GM18951 (cell line): ENCODE measurements around the gene SHC4.

Experiments used
- POLR2A ChIP-seq: IDR thresholded peaks from 4 replicates; pipeline ENCODE4 v1.6.1; 2011; ENCODE audit warnings: mild to moderate bottlenecking; ENCODE audit not compliant: insufficient read length, insufficient read depth; ENCODE audit errors: extremely low read depth
- in situ Hi-C: fragments of 300-500 bp; cut with MboI; formaldehyde crosslinking; loops from one replicate; pipeline ENCODE4 v1.12.0; 2022; ENCODE audit warnings: low sequenced_read_pairs, mixed read lengths, inconsistent platforms; ENCODE audit not compliant: unreplicated experiment

The SHC4 gene

DNA sequence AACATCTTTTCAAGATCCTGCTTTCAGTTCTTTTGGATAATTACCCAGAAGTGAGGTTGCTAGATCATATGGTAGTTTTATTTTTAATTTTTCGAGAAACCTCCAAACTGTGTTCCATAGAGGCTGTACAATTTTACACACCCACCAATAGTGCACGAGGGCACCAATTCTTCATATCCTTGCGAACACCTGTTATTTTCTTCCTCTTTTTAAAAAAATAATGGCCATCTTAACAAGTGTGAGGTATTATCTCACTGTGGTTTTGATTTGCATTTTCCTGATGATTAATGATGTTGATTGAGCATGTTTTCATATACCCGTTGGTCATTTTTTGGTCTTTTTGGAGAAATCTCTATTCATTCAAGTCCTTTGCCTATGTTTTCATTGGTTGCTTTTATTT lies 135.2 kb downstream of the SHC4 start:
- no peak for TF ChIP-seq POLR2A

DNA sequence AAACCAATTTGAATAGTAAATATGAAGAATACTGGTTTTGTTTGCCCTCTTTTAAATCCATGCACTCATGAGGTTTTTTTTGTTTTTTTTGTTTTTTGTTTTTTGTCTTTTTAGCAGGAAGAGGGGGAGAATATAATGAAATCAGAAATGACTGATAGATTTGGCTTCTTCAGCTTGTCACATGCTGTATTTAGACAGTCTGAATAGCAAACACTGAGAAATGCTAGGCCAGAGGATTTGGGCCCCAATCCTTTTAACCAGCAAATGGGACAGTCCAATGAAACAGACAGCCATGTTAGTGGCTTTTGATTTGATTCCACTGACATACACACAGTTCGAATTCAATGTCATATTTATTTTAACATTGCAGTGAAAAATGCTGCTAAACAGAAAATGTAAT lies 138.6 kb downstream of the SHC4 start:
- in situ Hi-C loops, result no loop called here
- no peak for TF ChIP-seq POLR2A

More for the DNA sequence above, 135.2 kb downstream of the SHC4 start:
- in situ Hi-C loops, result no loop called here

GRCh38 chr15:48823706-48824105 lies 140.0 kb downstream of the SHC4 start:
- TF ChIP-seq POLR2A, result no peak
- in situ Hi-C loops, result loop anchor here (25.0 kb wide), 1 partner anchor 461 kb away; no protein-coding TSS in a partner anchor

DNA sequence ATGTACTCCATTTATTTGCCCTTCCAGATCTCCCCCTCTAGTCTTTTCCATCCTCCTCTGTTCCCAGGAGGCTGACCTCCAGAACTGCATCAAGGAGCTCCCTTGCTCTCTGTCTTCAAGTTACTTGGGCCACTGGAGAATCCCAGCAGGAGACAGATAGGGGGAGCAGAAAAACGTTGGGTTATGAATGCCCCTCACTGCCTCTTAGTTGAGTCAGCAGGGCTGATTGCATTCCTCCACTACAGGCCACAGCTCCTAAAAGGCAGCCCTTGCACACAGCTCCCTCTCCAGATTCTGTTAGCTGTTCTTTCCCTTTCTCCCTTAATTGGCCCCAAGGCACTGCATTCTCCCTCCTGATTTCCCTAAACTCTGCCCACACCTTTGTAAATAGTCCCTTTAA lies 140.5 kb downstream of the SHC4 start:
- in situ Hi-C loops, result loop anchor here (25.0 kb wide), 1 partner anchor 461 kb away; no protein-coding TSS in a partner anchor
- TF ChIP-seq POLR2A, result no peak

- no peak for TF ChIP-seq POLR2A
- in situ Hi-C loops, result loop anchor here (25.0 kb wide), 1 partner anchor 452 kb away; no protein-coding TSS in a partner anchor
These were observed 149.4 kb downstream of the SHC4 start for GRCh38 chr15:48814286-48814685.

DNA sequence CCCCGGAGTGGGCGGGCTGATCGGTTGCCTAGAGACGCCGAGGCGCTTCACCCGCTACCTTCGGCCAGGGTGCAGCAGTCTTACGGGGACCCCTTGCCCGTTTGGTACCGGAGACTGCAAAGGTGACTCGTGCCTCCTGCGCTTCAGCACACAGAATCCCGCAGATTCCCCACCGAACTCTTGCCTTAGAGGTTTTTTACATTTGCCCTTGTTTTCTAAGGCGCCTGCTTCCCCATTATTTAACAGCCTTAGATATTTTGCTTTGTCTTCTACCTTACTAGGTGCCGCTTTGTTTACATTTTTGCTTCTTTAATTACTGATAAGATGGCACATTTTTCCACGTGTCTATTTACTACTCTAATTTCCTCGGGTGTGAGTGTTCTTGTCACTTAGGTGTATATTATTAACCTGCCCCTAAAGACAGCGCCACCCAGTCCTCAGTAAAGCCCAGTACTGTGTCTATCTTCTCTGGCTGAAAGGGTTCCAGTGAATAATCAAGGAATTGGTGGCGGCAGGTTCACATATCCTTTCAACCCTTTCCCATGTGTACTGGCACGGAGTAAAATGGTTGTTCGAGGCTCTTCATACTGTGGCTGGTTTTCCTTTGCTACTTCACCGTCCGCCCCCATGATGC lies 152.3 kb downstream of the SHC4 start:
- no peak for TF ChIP-seq POLR2A
- in situ Hi-C loops, result loop anchor here (25.0 kb wide), 1 partner anchor 449 kb away; no protein-coding TSS in a partner anchor

DNA sequence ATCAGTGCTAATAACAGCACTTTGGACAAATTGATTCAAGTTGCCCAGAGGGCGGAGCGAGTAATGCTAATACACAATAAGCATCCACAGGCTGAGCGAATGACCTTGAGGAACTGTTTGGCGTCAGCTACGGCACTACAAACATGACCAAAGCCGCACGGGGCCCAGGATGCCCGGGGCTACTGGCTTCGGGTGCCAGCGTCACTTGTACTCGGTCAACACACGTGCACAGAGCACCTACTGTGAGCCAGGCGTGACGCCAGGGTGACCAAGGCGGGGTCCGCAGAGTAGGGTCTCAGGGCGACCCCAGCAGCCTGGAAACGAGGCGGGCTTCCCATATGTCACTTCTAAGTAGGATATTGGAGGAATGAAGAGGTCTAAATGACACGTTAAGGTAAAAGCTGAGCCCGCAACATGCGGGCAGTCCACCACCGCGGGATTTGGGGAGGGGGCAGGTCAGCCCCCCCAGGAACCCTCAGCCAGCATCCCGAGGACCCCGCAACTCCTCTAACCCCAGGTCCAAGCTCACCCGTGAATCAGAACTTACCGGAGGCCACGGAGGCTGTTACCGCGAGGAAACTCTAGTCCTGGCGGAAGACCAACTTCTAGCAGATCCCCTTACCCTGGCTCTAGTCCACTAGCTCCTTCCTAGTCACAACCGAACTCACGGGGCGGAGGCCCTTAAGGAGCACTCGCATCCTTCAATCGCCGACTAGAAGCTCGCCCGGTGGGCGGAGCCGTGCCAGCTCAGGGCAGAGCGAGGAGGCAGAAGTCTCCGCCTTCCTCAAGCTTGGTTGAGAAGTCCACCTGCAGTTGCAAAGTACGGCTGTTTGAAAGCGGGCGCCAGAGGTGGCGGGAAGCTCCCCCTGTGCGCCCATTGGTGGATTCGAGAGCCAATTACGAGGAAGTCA lies 153.1 kb downstream of the SHC4 start, which contains the start of gene CEP152:
TSS of gene CEP152 (minus strand) at position 656 of the 911 bp plus-strand sequence. CDS start 5,420 bp downstream, outside the sequence.
- in situ Hi-C loops, result loop anchor here (25.0 kb wide), 1 partner anchor 448 kb away; no protein-coding TSS in a partner anchor
- TF ChIP-seq POLR2A, result peak; percentile 71

DNA sequence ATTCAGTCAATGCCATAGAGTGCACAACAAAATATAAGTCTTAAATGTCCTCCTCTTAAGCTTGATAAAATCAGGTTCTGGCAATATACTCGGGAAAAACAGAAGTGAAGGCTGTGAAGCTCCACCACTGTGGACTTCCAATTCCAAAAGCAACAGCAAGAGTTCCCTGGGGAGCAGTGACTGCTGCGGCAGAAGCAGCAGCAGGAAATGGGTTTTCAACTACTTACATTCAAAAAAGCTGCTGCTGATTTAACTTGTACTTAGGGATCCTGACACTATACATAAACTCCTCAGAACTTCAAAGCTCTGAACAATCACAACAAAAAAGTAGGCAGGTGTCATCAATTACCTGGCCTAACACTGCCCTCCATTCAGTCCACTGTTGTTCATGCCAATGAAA lies 157.6 kb downstream of the SHC4 start:
- in situ Hi-C loops, result loop anchor here (25.0 kb wide), 1 partner anchor 444 kb away; no protein-coding TSS in a partner anchor
- TF ChIP-seq POLR2A, result no peak

DNA sequence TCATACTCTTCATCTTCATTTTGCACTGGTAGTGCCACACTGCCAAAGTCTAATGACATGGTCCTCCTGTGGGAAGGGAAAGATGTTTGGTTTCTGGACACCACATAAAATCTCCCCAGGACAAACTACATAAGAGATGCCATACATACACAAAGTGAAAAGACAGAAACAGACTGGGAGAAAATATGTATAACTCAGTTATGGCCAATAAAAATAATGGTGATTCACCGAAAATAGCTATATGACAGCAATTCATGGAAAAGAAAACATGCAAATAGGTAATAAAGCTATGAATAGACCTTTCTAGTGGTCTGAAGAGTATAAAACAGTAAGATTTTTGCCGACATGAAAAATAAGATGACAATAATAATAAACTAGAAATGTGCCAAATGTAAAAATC lies 158.1 kb downstream of the SHC4 start:
- in situ Hi-C loops, result loop anchor here (25.0 kb wide), 1 partner anchor 443 kb away; no protein-coding TSS in a partner anchor
- TF ChIP-seq POLR2A, result no peak

GRCh38 chr15:48803877-48804276 lies 159.8 kb downstream of the SHC4 start:
- TF ChIP-seq POLR2A, result no peak
- in situ Hi-C loops, result loop anchor here (25.0 kb wide), 1 partner anchor 442 kb away; no protein-coding TSS in a partner anchor

DNA sequence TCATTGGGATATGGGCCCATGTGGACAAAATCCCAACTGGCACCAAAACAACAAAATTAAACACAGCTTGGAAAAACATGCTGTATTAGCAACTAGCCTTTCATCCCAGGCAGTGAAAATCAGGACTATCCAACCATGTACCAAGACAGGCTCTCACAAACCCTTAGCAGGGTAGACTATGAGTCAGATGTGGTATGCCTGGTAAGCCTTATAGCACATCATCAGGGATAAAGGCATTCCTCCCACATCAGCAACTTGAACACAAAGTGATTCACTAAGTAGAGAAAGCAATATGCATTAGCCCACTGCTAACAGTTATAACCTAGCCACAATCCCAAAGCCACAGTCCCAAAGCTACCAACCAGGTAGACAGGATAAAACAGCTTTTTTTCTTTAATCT lies 160.9 kb downstream of the SHC4 start:
- no peak for TF ChIP-seq POLR2A
- in situ Hi-C loops, result loop anchor here (25.0 kb wide), 1 partner anchor 441 kb away; no protein-coding TSS in a partner anchor

DNA sequence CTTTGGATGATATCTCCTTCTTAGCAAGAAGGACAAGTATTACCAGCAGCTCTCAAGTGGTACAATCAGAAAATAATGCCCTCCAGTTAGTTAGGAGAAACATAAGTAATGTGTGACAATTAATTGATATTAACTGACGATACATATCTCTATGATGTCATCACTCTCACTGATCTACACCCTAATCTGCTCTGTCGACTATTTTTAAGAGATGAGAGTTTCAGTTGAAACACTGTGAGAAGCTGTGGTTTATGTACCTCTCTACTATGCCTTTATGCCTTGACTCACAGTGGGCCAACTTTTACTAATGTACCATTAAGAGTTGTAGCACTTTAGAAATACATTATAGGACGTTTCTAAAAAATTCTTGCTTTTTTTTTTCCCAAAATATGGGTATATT lies 161.5 kb downstream of the SHC4 start:
- in situ Hi-C loops, result loop anchor here (25.0 kb wide), 1 partner anchor 440 kb away; no protein-coding TSS in a partner anchor
- TF ChIP-seq POLR2A, result no peak
